Testis (tissue), 2 donors: ENCODE measurements around the gene TMEM11.

ENCODE experiments used
- POLR2A ChIP-seq: fragments of 450-650 bp; IDR thresholded peaks from one replicate; pipeline ENCODE4 v1.6.1; 2017; ENCODE audit warnings: antibody characterized with exemption, mild to moderate bottlenecking, moderate library complexity
- TF ChIP-seq, protein P1 (sequence below), 3 experiments: fragments of 450-650 bp in 2 of 3; fragments of 200-600 bp in 1 of 3; sonication (generic) in 1 of 3; IDR thresholded peaks; one replicate each; pipeline ENCODE4 v1.5.1; 2016 to 2019; ENCODE audit warnings: antibody characterized with exemption in 3 of 3, mild to moderate bottlenecking in 2 of 3, moderate library complexity in 1 of 3

DNA sequence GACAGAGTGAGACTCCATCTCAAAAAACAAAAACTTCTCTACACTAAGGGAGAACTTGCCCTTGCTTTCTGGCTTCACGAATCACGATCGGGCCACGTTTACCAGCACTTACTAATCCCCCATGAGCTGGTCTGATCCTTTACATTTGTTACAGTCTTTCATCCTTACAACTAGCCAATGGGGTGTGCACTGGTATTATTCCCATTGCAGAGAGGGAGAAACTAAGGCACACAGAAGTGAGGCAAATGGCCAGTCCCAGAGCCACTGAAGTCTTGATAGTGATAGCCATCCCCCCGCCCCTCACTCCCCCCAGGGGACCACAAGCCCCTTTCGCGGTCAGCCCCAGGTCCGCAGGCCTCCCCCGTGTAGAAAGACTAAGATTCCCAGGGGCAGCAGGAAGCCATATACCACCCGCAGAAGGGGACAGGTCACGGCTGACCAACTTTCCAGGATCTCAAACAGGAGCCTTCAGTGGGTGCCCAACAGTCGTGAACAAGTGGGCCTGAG lies 38.4 kb upstream of the TMEM11 start:
- TF ChIP-seq, protein P1, sequence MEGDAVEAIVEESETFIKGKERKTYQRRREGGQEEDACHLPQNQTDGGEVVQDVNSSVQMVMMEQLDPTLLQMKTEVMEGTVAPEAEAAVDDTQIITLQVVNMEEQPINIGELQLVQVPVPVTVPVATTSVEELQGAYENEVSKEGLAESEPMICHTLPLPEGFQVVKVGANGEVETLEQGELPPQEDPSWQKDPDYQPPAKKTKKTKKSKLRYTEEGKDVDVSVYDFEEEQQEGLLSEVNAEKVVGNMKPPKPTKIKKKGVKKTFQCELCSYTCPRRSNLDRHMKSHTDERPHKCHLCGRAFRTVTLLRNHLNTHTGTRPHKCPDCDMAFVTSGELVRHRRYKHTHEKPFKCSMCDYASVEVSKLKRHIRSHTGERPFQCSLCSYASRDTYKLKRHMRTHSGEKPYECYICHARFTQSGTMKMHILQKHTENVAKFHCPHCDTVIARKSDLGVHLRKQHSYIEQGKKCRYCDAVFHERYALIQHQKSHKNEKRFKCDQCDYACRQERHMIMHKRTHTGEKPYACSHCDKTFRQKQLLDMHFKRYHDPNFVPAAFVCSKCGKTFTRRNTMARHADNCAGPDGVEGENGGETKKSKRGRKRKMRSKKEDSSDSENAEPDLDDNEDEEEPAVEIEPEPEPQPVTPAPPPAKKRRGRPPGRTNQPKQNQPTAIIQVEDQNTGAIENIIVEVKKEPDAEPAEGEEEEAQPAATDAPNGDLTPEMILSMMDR (IDR thresholded peaks at IDR 0.05), result no peak
- no peak for TF ChIP-seq POLR2A
